ENCODE data around the gene CCR8.

The CCR8 gene

GRCh38 chr3:39322936-39323335 is 6.6 kb upstream of the CCR8 start:
- H3K4me3 ChIP-seq (ENCODE audit: low read depth, low read length): no peak overlapping the region
- TF ChIP-seq, protein P1, sequence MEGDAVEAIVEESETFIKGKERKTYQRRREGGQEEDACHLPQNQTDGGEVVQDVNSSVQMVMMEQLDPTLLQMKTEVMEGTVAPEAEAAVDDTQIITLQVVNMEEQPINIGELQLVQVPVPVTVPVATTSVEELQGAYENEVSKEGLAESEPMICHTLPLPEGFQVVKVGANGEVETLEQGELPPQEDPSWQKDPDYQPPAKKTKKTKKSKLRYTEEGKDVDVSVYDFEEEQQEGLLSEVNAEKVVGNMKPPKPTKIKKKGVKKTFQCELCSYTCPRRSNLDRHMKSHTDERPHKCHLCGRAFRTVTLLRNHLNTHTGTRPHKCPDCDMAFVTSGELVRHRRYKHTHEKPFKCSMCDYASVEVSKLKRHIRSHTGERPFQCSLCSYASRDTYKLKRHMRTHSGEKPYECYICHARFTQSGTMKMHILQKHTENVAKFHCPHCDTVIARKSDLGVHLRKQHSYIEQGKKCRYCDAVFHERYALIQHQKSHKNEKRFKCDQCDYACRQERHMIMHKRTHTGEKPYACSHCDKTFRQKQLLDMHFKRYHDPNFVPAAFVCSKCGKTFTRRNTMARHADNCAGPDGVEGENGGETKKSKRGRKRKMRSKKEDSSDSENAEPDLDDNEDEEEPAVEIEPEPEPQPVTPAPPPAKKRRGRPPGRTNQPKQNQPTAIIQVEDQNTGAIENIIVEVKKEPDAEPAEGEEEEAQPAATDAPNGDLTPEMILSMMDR (IDR thresholded peaks at IDR 0.05; ENCODE audit: low read depth, low read length, missing control alignments): no peak
- no peak for DNase-seq (ENCODE audit: low read depth)

DNA sequence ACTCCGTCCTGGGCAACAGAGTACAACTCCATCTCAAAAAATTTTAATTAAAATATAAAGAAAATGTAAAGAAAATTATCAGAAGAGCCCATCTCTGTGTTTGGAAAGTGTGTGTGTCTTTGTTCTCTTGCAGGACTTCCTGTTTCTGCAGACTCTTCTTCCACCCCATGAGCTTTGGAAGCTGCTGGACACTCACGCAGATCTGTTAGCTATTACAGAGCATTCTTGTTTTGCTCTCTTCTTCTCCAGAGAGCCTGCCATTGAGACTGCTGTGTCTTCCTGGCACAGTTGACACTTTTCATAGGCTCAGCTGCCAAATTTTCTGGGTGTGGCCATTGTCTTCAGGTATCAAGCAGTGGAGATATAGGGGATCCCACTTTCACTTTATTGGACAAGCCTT is 6.0 kb upstream of the CCR8 start:
- no peak for DNase-seq (ENCODE audit: low read depth)
- no peak overlapping the region for H3K4me3 ChIP-seq (ENCODE audit: low read depth, low read length)
- TF ChIP-seq, protein P1 (IDR thresholded peaks at IDR 0.05; ENCODE audit: low read depth, low read length, missing control alignments): no peak

GRCh38 chr3:39325236-39325635 is 4.3 kb upstream of the CCR8 start:
- no peak for DNase-seq (ENCODE audit: low read depth)
- TF ChIP-seq, protein P1 (IDR thresholded peaks at IDR 0.05; ENCODE audit: low read depth, low read length, missing control alignments): no peak
- H3K4me3 ChIP-seq (ENCODE audit: low read depth, low read length): no peak overlapping the region

DNA sequence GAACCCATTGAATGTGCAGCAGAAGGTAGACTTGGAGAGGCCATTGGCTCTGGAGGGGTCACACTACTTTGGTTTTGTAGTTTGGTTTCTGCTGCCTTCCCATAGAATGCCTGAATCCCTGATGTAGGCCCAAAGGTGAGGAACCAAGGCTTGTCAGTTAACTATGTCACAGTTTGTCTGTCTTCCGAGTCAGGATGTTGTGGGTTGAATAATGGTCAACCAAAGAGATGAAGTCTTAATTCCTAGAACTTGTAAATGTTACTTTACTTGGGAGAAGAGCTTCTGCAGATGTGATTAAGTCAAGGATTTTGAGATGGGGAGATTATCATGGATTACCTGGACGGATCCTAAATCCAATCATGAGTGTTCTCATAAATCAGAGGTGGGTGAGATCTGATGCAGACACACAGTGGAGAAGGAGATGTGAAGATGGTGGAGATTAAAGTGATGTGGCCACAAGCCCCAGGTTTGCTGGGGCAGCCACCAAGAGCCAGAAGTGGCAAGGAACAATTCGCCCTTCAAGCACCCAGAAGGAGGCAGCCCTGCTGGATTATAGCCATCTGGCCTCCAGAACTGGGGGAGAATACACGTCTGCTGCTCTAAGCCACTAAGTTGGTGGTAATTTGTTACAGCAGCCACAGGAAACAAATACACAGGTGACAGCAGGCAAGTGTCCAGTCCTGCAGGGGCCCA is 2.3 kb upstream of the CCR8 start:
- TF ChIP-seq, protein P1 (IDR thresholded peaks at IDR 0.05; ENCODE audit: low read depth, low read length, missing control alignments): no peak
- DNase-seq (ENCODE audit: low read depth): no peak
- no peak overlapping the region for H3K4me3 ChIP-seq (ENCODE audit: low read depth, low read length)

DNA sequence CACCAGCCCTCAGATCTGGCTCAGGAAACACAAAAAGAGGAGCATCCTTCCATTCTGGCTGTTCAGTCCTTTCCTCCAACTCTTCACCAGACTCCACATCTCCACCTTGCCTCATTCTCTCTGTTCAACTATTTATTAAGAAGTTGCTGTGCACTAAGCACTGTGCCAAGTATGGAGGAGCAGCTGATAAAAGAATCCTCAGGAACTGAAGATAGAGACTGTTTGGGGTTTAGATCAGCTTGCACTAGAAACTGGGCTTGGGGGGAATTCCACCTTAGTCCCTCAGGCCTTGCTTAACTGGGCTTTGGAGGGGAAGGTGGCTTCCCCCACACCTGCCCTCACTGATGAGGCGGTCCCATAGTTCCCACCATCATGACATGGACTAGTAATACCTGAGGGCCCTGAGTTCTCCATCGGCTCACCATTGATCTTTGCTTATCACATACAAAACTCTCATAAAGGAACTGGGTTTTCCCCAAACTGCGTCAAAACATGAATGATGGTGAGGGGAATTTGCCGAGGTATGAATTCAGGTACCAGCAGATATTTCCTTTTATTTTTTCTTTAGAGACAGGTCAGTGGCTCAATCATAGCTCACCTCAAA is 1.7 kb upstream of the CCR8 start:
- no peak for DNase-seq (ENCODE audit: low read depth)
- no peak overlapping the region for H3K4me3 ChIP-seq (ENCODE audit: low read depth, low read length)
- TF ChIP-seq, protein P1 (IDR thresholded peaks at IDR 0.05; ENCODE audit: low read depth, low read length, missing control alignments): no peak

- TF ChIP-seq, protein P1 (IDR thresholded peaks at IDR 0.05; ENCODE audit: low read depth, low read length, missing control alignments): no peak
- DNase-seq (ENCODE audit: low read depth): no peak
- no peak overlapping the region for H3K4me3 ChIP-seq (ENCODE audit: low read depth, low read length)
Measured at GRCh38 chr3:39330824-39331223, 1.3 kb downstream of the CCR8 start.

DNA sequence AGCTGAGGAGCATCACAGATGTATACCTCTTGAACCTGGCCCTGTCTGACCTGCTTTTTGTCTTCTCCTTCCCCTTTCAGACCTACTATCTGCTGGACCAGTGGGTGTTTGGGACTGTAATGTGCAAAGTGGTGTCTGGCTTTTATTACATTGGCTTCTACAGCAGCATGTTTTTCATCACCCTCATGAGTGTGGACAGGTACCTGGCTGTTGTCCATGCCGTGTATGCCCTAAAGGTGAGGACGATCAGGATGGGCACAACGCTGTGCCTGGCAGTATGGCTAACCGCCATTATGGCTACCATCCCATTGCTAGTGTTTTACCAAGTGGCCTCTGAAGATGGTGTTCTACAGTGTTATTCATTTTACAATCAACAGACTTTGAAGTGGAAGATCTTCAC is 3.0 kb downstream of the CCR8 start:
- TF ChIP-seq, protein P1 (IDR thresholded peaks at IDR 0.05; ENCODE audit: low read depth, low read length, missing control alignments): no peak
- H3K4me3 ChIP-seq (ENCODE audit: low read depth, low read length): no peak overlapping the region
- no peak for DNase-seq (ENCODE audit: low read depth)

All from GM12864 (cell line).